Measurements from ENCODE around the gene HHAT. TPM values are rescaled to one million over a fixed set of nuclear protein-coding genes. Genes with fewer than 3 reads are reported as not detected.

Gene HHAT
- polyA plus RNA-seq, 1 experiment = 4.8 TPM

GRCh38 chr1:210631399-210631798 is 302.7 kb downstream of the HHAT start:
- POLR2A ChIA-PET = no interaction called here
- Histone ChIP-seq H3K4me3 (ENCODE audit: low read depth, low read length) (no peak overlapping the region), H3K27me3 (ENCODE audit: control insufficient read depth, insufficient read depth, low read length) (no peaks in the 10 kb centered on the region), H3K27ac (ENCODE audit: low read depth, low read length) (no peak overlapping the region), H3K9me3 (ENCODE audit: control insufficient read depth, insufficient read depth, low read length) (no peaks in the 10 kb centered on the region)
- CTCF ChIA-PET = no interaction called here
- DNase-seq (ENCODE audit: low read depth, low spot score) = no peak
- TF ChIP-seq CTCF (IDR thresholded peaks at IDR 0.05; ENCODE audit: low read depth, low read length) = no peak

DNA sequence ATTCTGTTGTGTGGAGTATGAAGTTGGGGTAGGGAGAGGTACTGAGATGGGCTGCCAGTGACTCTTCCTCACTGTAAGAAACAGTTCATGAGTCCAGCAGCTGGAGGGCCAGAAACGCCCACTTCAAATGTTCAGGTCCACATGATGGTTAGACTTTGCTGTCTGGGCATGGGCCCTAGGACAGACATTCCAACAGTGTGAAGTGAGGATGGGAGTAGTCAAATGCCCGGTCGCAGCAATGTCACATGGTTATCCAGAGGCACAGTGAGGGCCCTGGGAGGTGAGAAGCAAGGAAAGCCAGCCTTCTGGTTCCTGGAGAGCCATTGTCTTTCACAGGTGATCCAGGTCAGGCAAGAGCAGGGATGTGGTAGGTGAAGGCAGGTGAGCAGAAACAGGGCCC is 304.4 kb downstream of the HHAT start:
- H3K27ac ChIP-seq (ENCODE audit: low read depth, low read length) = no peak overlapping the region
- no peak for DNase-seq (ENCODE audit: low read depth, low spot score)
- TF ChIP-seq CTCF (IDR thresholded peaks at IDR 0.05; ENCODE audit: low read depth, low read length) = no peak
- H3K9me3 ChIP-seq (ENCODE audit: control insufficient read depth, insufficient read depth, low read length) = no peaks in the 10 kb centered on the region
- no peak overlapping the region for H3K4me3 ChIP-seq (ENCODE audit: low read depth, low read length)
- CTCF ChIA-PET = no interaction called here
- H3K27me3 ChIP-seq (ENCODE audit: control insufficient read depth, insufficient read depth, low read length) = no peaks in the 10 kb centered on the region
- POLR2A ChIA-PET = no interaction called here

GRCh38 chr1:210633636-210634035 is 304.9 kb downstream of the HHAT start:
- H3K4me3 ChIP-seq (ENCODE audit: low read depth, low read length) = no peak overlapping the region
- CTCF ChIA-PET = no interaction called here
- POLR2A ChIA-PET = no interaction called here
- no peak for DNase-seq (ENCODE audit: low read depth, low spot score)
- H3K27me3 ChIP-seq (ENCODE audit: control insufficient read depth, insufficient read depth, low read length) = no peaks in the 10 kb centered on the region
- no peak overlapping the region for H3K27ac ChIP-seq (ENCODE audit: low read depth, low read length)
- no peak for TF ChIP-seq CTCF (IDR thresholded peaks at IDR 0.05; ENCODE audit: low read depth, low read length)
- no peaks in the 10 kb centered on the region for H3K9me3 ChIP-seq (ENCODE audit: control insufficient read depth, insufficient read depth, low read length)

DNA sequence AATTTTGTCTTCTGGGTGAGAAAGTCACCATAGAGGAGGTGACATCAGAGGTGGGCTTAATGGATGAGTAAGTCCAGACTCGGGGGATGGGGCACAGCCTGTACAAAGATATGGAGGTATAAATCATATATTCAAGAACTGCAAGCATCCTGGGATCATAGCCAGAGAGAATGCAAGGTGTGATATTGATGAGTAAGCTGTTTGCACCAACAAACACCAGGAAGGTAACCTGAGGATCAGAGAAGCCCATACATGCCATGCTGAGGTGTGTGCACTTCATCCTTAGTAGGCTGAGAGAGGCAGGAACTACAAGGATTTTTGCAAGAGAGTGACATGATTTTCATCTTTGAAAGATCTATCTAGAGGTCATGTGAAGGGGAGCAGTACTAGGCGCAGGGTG is 306.4 kb downstream of the HHAT start:
- Histone ChIP-seq H3K27me3 (ENCODE audit: control insufficient read depth, insufficient read depth, low read length) (no peaks in the 10 kb centered on the region), H3K4me3 (ENCODE audit: low read depth, low read length) (no peak overlapping the region), H3K9me3 (ENCODE audit: control insufficient read depth, insufficient read depth, low read length) (no peaks in the 10 kb centered on the region), H3K27ac (ENCODE audit: low read depth, low read length) (no peak overlapping the region)
- POLR2A ChIA-PET = no interaction called here
- no peak for DNase-seq (ENCODE audit: low read depth, low spot score)
- TF ChIP-seq CTCF (IDR thresholded peaks at IDR 0.05; ENCODE audit: low read depth, low read length) = no peak
- CTCF ChIA-PET = no interaction called here

DNA sequence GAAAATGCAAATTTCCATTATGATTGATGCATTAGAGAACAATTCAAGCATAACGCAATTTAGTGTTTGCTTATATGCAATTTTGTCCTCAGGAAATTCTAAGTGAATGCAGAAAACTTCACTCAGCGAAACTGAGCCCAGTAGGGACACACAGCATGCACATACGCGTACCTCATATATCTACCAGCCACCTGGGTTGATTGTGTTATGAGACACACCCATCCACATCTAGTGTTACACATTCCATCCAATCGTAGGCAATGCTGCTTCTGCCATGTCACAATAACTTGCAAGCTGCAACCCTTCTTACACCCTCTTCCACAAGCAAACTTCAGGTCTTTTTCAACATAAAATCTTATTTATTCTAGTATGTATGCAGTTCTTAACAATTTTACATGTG is 312.9 kb downstream of the HHAT start:
- CTCF ChIA-PET = no interaction called here
- POLR2A ChIA-PET = no interaction called here
- TF ChIP-seq CTCF (IDR thresholded peaks at IDR 0.05; ENCODE audit: low read depth, low read length) = no peak
- Histone ChIP-seq H3K4me3 (ENCODE audit: low read depth, low read length) (no peak overlapping the region), H3K27ac (ENCODE audit: low read depth, low read length) (no peak overlapping the region), H3K9me3 (ENCODE audit: control insufficient read depth, insufficient read depth, low read length) (no peaks in the 10 kb centered on the region), H3K27me3 (ENCODE audit: control insufficient read depth, insufficient read depth, low read length) (no peaks in the 10 kb centered on the region)
- no peak for DNase-seq (ENCODE audit: low read depth, low spot score)
